ENCODE data around the gene OR10A6.

Gene OR10A6

GRCh38 chr11:7968686-7969085 is 37.6 kb upstream of the OR10A6 start:
- no peak for TF ChIP-seq CTCF (IDR thresholded peaks at IDR 0.05; ENCODE audit: borderline replicate concordance, control extremely low read depth, extremely low read depth, insufficient read depth, missing control alignments)
- DNase-seq (ENCODE audit: low spot score) = no peak
- in situ Hi-C loops (cut with MboI; ENCODE audit: low sequenced_read_pairs, unreplicated experiment) = no loop called here

DNA sequence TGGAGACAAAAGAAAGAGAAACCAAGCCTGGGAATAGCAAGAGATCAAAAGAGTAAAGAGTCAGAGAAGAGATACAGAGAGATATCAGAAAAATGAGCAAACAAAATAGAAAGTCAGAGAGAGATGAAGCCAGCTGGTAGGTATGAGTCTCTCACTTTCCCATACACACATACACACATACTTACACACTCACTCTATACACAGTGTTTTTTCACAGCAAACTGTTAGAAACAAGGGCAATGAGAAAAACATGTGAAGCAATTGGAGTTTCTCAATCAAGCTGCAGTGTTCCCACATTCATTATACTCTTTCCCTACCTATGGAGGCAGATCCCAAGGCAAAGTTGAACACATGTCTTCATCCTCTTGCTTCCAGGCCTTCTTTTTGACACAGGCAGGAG is 36.8 kb upstream of the OR10A6 start:
- DNase-seq (ENCODE audit: low spot score) = no peak
- TF ChIP-seq CTCF (IDR thresholded peaks at IDR 0.05; ENCODE audit: borderline replicate concordance, control extremely low read depth, extremely low read depth, insufficient read depth, missing control alignments) = no peak
- in situ Hi-C loops (cut with MboI; ENCODE audit: low sequenced_read_pairs, unreplicated experiment) = no loop called here

DNA sequence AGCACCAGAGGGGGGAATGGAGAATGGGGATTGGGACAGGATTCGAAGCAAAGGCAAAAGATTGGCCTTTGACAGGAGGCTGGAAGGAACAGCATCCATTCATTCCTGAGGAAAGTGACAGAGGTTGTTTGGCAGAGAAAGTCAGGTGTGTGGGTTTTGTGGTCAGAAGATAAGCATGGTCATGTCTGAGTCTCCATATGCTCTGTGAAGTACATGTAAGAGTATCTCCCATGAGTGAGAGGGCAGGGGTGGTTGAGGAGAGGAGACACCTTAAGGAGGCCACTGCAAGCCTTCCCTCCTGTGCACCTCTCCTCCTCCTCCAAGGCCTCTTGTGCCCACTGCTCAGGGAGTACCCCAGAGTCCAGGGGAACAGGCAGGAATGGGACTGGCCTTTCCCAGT is 36.0 kb upstream of the OR10A6 start:
- TF ChIP-seq CTCF (IDR thresholded peaks at IDR 0.05; ENCODE audit: borderline replicate concordance, control extremely low read depth, extremely low read depth, insufficient read depth, missing control alignments) = no peak
- in situ Hi-C loops (cut with MboI; ENCODE audit: low sequenced_read_pairs, unreplicated experiment) = no loop called here
- DNase-seq (ENCODE audit: low spot score) = no peak

DNA sequence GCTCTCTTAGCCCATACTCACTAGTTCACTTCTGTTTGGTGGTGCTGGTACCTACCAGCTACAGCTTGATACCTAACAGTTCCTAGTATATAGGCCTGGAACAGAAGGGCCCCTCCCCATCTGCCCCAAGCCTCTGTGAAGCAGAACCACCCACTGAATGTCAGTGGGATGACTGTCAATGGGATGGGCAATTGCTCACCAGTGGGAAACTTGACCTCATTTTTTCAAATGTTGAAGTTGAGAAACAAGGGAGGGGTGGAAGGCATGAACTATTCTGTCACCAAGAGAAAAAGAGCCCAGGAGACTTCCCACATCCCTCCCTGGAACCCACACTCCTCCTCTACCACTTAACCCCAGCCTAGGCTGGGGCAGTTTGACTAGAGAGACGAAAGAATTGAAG is 34.3 kb upstream of the OR10A6 start, which contains the start of gene NLRP10:
NLRP10 (minus strand) TSS at position 62 of the 400 bp plus-strand sequence. CDS start 1,952 bp downstream, outside the sequence.
- in situ Hi-C loops (cut with MboI; ENCODE audit: low sequenced_read_pairs, unreplicated experiment) = no loop called here
- no peak for DNase-seq (ENCODE audit: low spot score)
- TF ChIP-seq CTCF (IDR thresholded peaks at IDR 0.05; ENCODE audit: borderline replicate concordance, control extremely low read depth, extremely low read depth, insufficient read depth, missing control alignments) = no peak

DNA sequence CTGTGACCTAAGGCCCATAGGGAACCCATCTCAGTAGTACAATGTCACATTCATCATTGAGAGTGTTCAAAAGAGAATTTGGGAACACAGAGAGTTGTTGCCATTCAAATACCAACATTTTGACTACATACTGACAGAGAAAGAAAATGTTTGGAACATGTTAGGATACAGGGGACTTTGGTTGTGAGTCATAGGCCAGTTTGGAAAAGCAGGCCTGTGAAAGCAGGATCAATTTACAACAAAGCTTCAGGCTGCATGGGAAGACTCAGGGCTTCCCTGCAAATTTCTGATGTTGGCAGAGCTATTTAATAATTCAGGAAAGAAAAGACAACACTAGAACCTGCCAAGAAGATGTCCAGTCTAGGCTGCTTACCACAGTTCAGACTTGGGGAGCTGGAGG is 33.8 kb upstream of the OR10A6 start:
- DNase-seq (ENCODE audit: low spot score) = no peak
- TF ChIP-seq CTCF (IDR thresholded peaks at IDR 0.05; ENCODE audit: borderline replicate concordance, control extremely low read depth, extremely low read depth, insufficient read depth, missing control alignments) = no peak
- in situ Hi-C loops (cut with MboI; ENCODE audit: low sequenced_read_pairs, unreplicated experiment) = no loop called here

- no peak for TF ChIP-seq CTCF (IDR thresholded peaks at IDR 0.05; ENCODE audit: borderline replicate concordance, control extremely low read depth, extremely low read depth, insufficient read depth, missing control alignments)
- DNase-seq (ENCODE audit: low spot score) = no peak
- in situ Hi-C loops (cut with MboI; ENCODE audit: low sequenced_read_pairs, unreplicated experiment) = no loop called here
These were observed 33.2 kb upstream of the OR10A6 start for GRCh38 chr11:7964261-7964660.

DNA sequence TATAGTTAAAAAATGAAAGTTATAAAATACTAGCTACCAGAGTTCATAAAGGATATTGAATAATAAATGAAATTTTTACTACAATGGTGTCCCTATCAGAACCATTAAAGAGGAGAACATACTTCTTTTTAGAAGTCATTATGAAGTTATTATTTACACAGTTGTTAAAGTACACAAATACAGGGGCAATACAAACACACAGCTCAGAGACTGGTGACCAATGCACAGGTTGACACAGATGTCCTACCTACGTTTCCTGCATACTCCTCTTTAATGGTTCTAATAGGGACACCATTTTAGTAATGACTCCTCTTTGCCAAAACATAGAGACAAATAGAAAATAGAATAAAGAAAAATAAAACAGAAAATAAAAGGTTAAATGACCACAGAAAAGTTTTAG is 24.1 kb upstream of the OR10A6 start:
- in situ Hi-C loops (cut with MboI; ENCODE audit: low sequenced_read_pairs, unreplicated experiment) = no loop called here
- TF ChIP-seq CTCF (IDR thresholded peaks at IDR 0.05; ENCODE audit: borderline replicate concordance, control extremely low read depth, extremely low read depth, insufficient read depth, missing control alignments) = no peak
- no peak for DNase-seq (ENCODE audit: low spot score)
